HG03432 (cell line): ENCODE data around the gene EMX2.

Experiments
- ATAC-seq: cut with Tn5 transposase; IDR thresholded peaks from one replicate; pipeline ENCODE4 v1.9.1; 2021; ENCODE audit warnings: mild to moderate bottlenecking, moderate library complexity; ENCODE audit not compliant: unreplicated experiment

The EMX2 gene

GRCh38 chr10:117543225-117544003 is 868 bp downstream of the EMX2 start:
- no peak for ATAC-seq

- ATAC-seq, result no peak
Observed at GRCh38 chr10:117544004-117544701, 1.6 kb downstream of the EMX2 start.

- ATAC-seq, result no peak
Observed at GRCh38 chr10:117544711-117545140, 2.2 kb downstream of the EMX2 start.

GRCh38 chr10:117545141-117546019 is 2.8 kb downstream of the EMX2 start:
- no peak for ATAC-seq

GRCh38 chr10:117546020-117546580 is 3.6 kb downstream of the EMX2 start:
- no peak for ATAC-seq

- no peak for ATAC-seq
Observed at GRCh38 chr10:117546581-117547015, 4.1 kb downstream of the EMX2 start.

- ATAC-seq, result no peak
Observed at GRCh38 chr10:117547016-117547715, 4.6 kb downstream of the EMX2 start.

GRCh38 chr10:117547716-117548668 is 5.4 kb downstream of the EMX2 start:
- ATAC-seq, result no peak

GRCh38 chr10:117549100-117549585 is 6.6 kb downstream of the EMX2 start:
- ATAC-seq, result no peak

- no peak for ATAC-seq
Observed at GRCh38 chr10:117550076-117550475, 7.5 kb downstream of the EMX2 start.

GRCh38 chr10:117550599-117551329 is 8.2 kb downstream of the EMX2 start:
- ATAC-seq, result no peak

GRCh38 chr10:117551330-117552155 is 9.0 kb downstream of the EMX2 start:
- ATAC-seq, result no peak

GRCh38 chr10:117552156-117552631 is 9.6 kb downstream of the EMX2 start:
- ATAC-seq, result no peak

- ATAC-seq, result no peak
Observed at GRCh38 chr10:117552701-117553141, 10.2 kb downstream of the EMX2 start.

GRCh38 chr10:117553142-117553814 is 10.7 kb downstream of the EMX2 start:
- no peak for ATAC-seq

GRCh38 chr10:117553815-117554172 is 11.2 kb downstream of the EMX2 start:
- no peak for ATAC-seq
